T-cell (primary cell): ENCODE results near the gene NADK. TPM values are rescaled to one million over a fixed set of nuclear protein-coding genes. Genes with fewer than 3 reads are reported as not detected.
"Not testable (repeated sequence)": the region's sequence is repeated elsewhere in the genome, so short reads cannot be mapped to it uniquely, and the experiment has no call there.

ENCODE experiments used
- ATAC-seq, 4 experiments: fragments of 200-7000 bp in 3 of 4; fragments of 150-1000 bp in 1 of 4; cut with Tn5 transposase; replicated peaks in 1 of 4; 1 replicate in 3 of 4; 2 replicates in 1 of 4; pipeline ENCODE4 v1.10.0; 2021; ENCODE audit warnings: moderate library complexity in 3 of 4, mild to moderate bottlenecking in 2 of 4, moderate number of reproducible peaks in 1 of 4
- CTCF ChIA-PET, 2 donors: fragments of 300-600 bp; sonication (Branson Sonifier 250); formaldehyde crosslinking; loops; one replicate each; lab custom pipeline; 2022; ENCODE audit warnings: antibody characterized with exemption in 2 of 2; lab: Charles Lee
- POLR2A ChIA-PET, 2 donors: fragments of 300-600 bp; sonication (Branson Sonifier 250); formaldehyde crosslinking; loops; one replicate each; lab custom pipeline; 2022; ENCODE audit warnings: antibody characterized with exemption in 2 of 2; lab: Charles Lee
- DNase-seq, 35 experiments: peaks; one replicate each; pipeline versions ENCODE4 v3.0.0 to v3.0.0-alpha.2; 2013 to 2023
- H3K27ac ChIP-seq: one replicate; pipeline ENCODE4 v1.5.1; 2013; ENCODE audit warnings: low read length
- H3K27me3 ChIP-seq, 2 experiments: replicated peaks in 1 of 2; 1 replicate in 1 of 2; 2 replicates in 1 of 2; pipeline versions ENCODE4 v1.6.1 to v1.7.0; 2013; ENCODE audit warnings: low read length in 1 of 2, mixed read lengths in 1 of 2; ENCODE audit not compliant: control insufficient read depth in 2 of 2, insufficient read depth in 2 of 2; ENCODE audit errors: extremely low read depth in 1 of 2
- H3K36me3 ChIP-seq, 2 donors: 1 replicate in 1 of 2; 2 replicates in 1 of 2; pipeline versions ENCODE4 v1.6.1 to v1.7.0; 2013; ENCODE audit warnings: low read length in 1 of 2; ENCODE audit not compliant: control insufficient read depth in 2 of 2, insufficient read depth in 1 of 2; ENCODE audit errors: extremely low read depth in 1 of 2
- H3K4me1 ChIP-seq, 2 experiments: 1 replicate in 1 of 2; 2 replicates in 1 of 2; pipeline versions ENCODE4 v1.6.1 to v1.7.0; 2013; ENCODE audit warnings: low read length in 2 of 2, mixed read lengths in 1 of 2; ENCODE audit not compliant: insufficient read depth in 2 of 2, control insufficient read depth in 1 of 2; ENCODE audit errors: extremely low read depth in 1 of 2
- H3K4me3 ChIP-seq, 2 donors: 1 replicate in 1 of 2; 2 replicates in 1 of 2; pipeline versions ENCODE4 v1.5.1 to v1.7.0; 2013; ENCODE audit warnings: mild to moderate bottlenecking in 2 of 2, low read length in 1 of 2, moderate library complexity in 1 of 2; ENCODE audit not compliant: control insufficient read depth in 1 of 2; ENCODE audit errors: extremely low read depth in 1 of 2
- H3K9me3 ChIP-seq: 2 replicates; pipeline ENCODE4 v1.7.0; 2013
- H3K27ac Mint-ChIP-seq, 2 donors: one replicate each; pipeline ENCODE4 v1.8.0; 2020 to 2021; ENCODE audit warnings: mild to moderate bottlenecking in 2 of 2, mixed read lengths in 2 of 2
- H3K27me3 Mint-ChIP-seq, 2 donors: one replicate each; pipeline ENCODE4 v1.8.0; 2021 to 2022; ENCODE audit warnings: mixed read lengths in 2 of 2
- H3K36me3 Mint-ChIP-seq: one replicate; pipeline ENCODE4 v1.8.0; 2021; ENCODE audit warnings: mixed read lengths
- H3K4me1 Mint-ChIP-seq, 3 donors: one replicate each; pipeline ENCODE4 v1.8.0; 2020 to 2022; ENCODE audit warnings: mixed read lengths in 3 of 3, mild to moderate bottlenecking in 1 of 3
- H3K4me3 Mint-ChIP-seq, 3 donors: one replicate each; pipeline ENCODE4 v1.8.0; 2020 to 2022; ENCODE audit warnings: mild to moderate bottlenecking in 3 of 3, mixed read lengths in 3 of 3, moderate library complexity in 3 of 3
- H3K9me3 Mint-ChIP-seq, 3 donors: one replicate each; pipeline ENCODE4 v1.8.0; 2020 to 2022; ENCODE audit warnings: mixed read lengths in 3 of 3
- WGBS: methylation state at CpG from one replicate; pipeline ENCODE4 v1.1.5; 2013; ENCODE audit warnings: missing lambda C conversion rate; ENCODE audit not compliant: insufficient coverage; 5-methylcytosine and 5-hydroxymethylcytosine counted together
- total RNA-seq, 35 experiments: library from RNA in 6 of 35; stranded (reverse) in 6 of 35; fragments of 120-200 nt in 1 of 35; gene quantifications; one replicate each; pipeline versions ENCODE4 v1.2.1 to v1.2.4 and lab custom pipeline; 2013 to 2026

The NADK gene
- total RNA-seq, 5 donors from 2014 or later (not counting 1 experiment from before 2014, with no cell fraction given): 45.6 to 68.2 (median 58.0) TPM

GRCh38 chr1:1742529-1742928 is 35.7 kb downstream of the NADK start:
- ATAC-seq, H3K9me3 Mint-ChIP-seq, H3K27ac ChIP-seq, H3K9me3 ChIP-seq, H3K4me1 ChIP-seq, H3K4me1 Mint-ChIP-seq, H3K27me3 ChIP-seq, H3K27me3 Mint-ChIP-seq, H3K36me3 Mint-ChIP-seq, H3K27ac Mint-ChIP-seq, DNase-seq, CTCF ChIA-PET, H3K4me3 ChIP-seq, POLR2A ChIA-PET, H3K36me3 ChIP-seq: not testable (repeated sequence)
- WGBS: 96% methylated on average over 4 of the region's 11 CpGs
- H3K4me3 Mint-ChIP-seq: peak overlapping the region in 1 of 3 donors; percentile 33

GRCh38 chr1:1741013-1741412 is 37.3 kb downstream of the NADK start:
- 100% methylated on average over 2 of the region's 12 CpGs for WGBS
- CTCF ChIA-PET, H3K36me3 ChIP-seq, H3K4me3 ChIP-seq, H3K27me3 Mint-ChIP-seq, DNase-seq, H3K4me3 Mint-ChIP-seq, H3K27ac ChIP-seq, H3K36me3 Mint-ChIP-seq, H3K27me3 ChIP-seq, POLR2A ChIA-PET, H3K27ac Mint-ChIP-seq, H3K9me3 ChIP-seq, H3K4me1 Mint-ChIP-seq, ATAC-seq, H3K9me3 Mint-ChIP-seq, H3K4me1 ChIP-seq: not testable (repeated sequence)

DNA sequence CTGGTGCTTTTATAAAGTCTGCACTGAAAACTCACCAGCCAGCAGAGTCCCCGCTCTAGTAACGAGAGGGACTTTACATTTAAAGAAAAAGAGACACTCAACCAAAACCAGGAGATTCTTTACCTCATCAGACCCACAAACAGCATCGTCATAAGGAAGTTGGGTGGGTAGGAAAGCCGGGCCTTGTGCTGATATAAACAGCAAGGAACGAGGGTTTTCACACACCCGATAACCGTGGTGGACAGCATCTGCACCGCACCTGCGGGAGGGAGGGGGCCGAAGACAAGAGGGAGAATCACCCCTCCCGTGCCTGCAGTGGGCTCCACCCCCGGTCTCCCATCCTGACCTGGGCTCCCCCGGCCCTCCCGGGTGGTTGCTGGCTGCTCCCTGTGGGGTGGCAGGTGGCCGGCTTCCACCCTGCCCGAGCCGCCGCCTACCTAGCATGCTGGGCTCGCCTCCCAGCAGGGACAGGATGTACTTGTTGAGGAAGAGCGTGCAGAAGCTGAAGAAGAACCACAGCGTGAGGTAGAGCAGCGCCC is 39.4 kb downstream of the NADK start:
- DNase-seq, H3K4me1 ChIP-seq, POLR2A ChIA-PET, H3K36me3 Mint-ChIP-seq, CTCF ChIA-PET, H3K4me1 Mint-ChIP-seq, H3K4me3 Mint-ChIP-seq, H3K27me3 ChIP-seq, H3K36me3 ChIP-seq, H3K27ac ChIP-seq, H3K27ac Mint-ChIP-seq, H3K27me3 Mint-ChIP-seq, H3K4me3 ChIP-seq, H3K9me3 Mint-ChIP-seq, H3K9me3 ChIP-seq: not testable (repeated sequence)
- WGBS: no CpG with 5 or more reads among the region's 22 CpGs
- peak; percentile 59 to 81 (median 64) for ATAC-seq

GRCh38 chr1:1737675-1738590 is 40.3 kb downstream of the NADK start:
- CTCF ChIA-PET, H3K27me3 Mint-ChIP-seq, H3K27ac Mint-ChIP-seq, H3K4me1 ChIP-seq, H3K27ac ChIP-seq, H3K9me3 ChIP-seq, POLR2A ChIA-PET, H3K27me3 ChIP-seq, H3K4me3 ChIP-seq, DNase-seq, H3K9me3 Mint-ChIP-seq, H3K36me3 Mint-ChIP-seq, H3K4me1 Mint-ChIP-seq, H3K36me3 ChIP-seq, H3K4me3 Mint-ChIP-seq: not testable (repeated sequence)
- peak in 3 of 4 experiments; percentile 13 to 28 (median 18) for ATAC-seq
- 89% methylated on average over 10 of the region's 44 CpGs for WGBS

GRCh38 chr1:1732381-1732780 is 45.9 kb downstream of the NADK start:
- Mint-ChIP-seq H3K4me3 (no peak overlapping the region), H3K9me3 (no peaks in the 10 kb centered on the region), H3K4me1 (peaks cover 9 to 16% (median 15%) of the 10 kb centered on the region in 3 donors), H3K27ac (no peak overlapping the region), H3K27me3 (no peaks in the 10 kb centered on the region), H3K36me3 (peaks cover 6% of the 10 kb centered on the region)
- Histone ChIP-seq H3K9me3 (no peaks in the 10 kb centered on the region), H3K27me3 (no peaks in the 10 kb centered on the region), H3K4me1 (peaks cover 6 to 13% of the 10 kb centered on the region in 2 experiments), H3K27ac (no peak overlapping the region), H3K4me3 (no peak overlapping the region), H3K36me3 (peaks cover 0 to 30% of the 10 kb centered on the region in 2 donors)
- POLR2A ChIA-PET: no interaction called here
- no peak for DNase-seq
- CTCF ChIA-PET: no interaction called here
- no peak for ATAC-seq
- WGBS: 92% methylated on average over 12 of the region's 17 CpGs

GRCh38 chr1:1730870-1731269 is 47.4 kb downstream of the NADK start:
- Mint-ChIP-seq H3K4me1 (peaks cover 9 to 19% (median 15%) of the 10 kb centered on the region in 3 donors), H3K27ac (no peak overlapping the region), H3K36me3 (peaks cover 6% of the 10 kb centered on the region), H3K9me3 (no peaks in the 10 kb centered on the region), H3K4me3 (no peak overlapping the region), H3K27me3 (no peaks in the 10 kb centered on the region)
- no peak for ATAC-seq
- CTCF ChIA-PET: no interaction called here
- DNase-seq: no peak
- Histone ChIP-seq H3K27me3 (no peaks in the 10 kb centered on the region), H3K27ac (no peak overlapping the region), H3K36me3 (peaks cover 0 to 30% of the 10 kb centered on the region in 2 donors), H3K9me3 (no peaks in the 10 kb centered on the region), H3K4me1 (peaks cover 6 to 20% of the 10 kb centered on the region in 2 experiments), H3K4me3 (no peak overlapping the region)
- WGBS: 95% methylated on average over 6 of the region's 17 CpGs
- POLR2A ChIA-PET: no interaction called here
